IMR-90 (cell line): Measurements from ENCODE around the gene KNG1. TPM values are rescaled to one million over a fixed set of nuclear protein-coding genes. Genes with fewer than 3 reads are reported as not detected.

Source experiments
- ATAC-seq: fragments of 200-7000 bp; cut with Tn5 transposase; 2 replicates; pipeline ENCODE4 v1.9.1; 2020; ENCODE audit warnings: low read depth, mild to moderate bottlenecking, moderate library complexity
- BruUV-seq: library from RNA; stranded (reverse); fragments of 400-500 nt; replicated peaks from 2 replicates; lab custom pipeline; 2021; lab: Mats Ljungman, UMichigan
- CTCF ChIA-PET: fragments of 300-600 bp; formaldehyde crosslinking; extraction: SDS; loops from one replicate; lab custom pipeline; 2021; ENCODE audit warnings: antibody characterized with exemption; lab: Yijun Ruan, JAX
- POLR2A ChIA-PET: fragments of 300-600 bp; sonication (Branson Sonifier 250); formaldehyde crosslinking; loops from one replicate; lab custom pipeline; 2022; ENCODE audit warnings: antibody characterized with exemption; ENCODE audit not compliant: unreplicated experiment; lab: Charles Lee
- DNase-seq: peaks from one replicate; pipeline ENCODE4 v3.0.0; 2013
- H2AFZ ChIP-seq: replicated peaks from 2 replicates; pipeline ENCODE3; 2013; ENCODE audit warnings: low read length, mild to moderate bottlenecking; ENCODE audit not compliant: poor library complexity
- H2AK5ac ChIP-seq: 2 replicates; pipeline ENCODE4 v1.6.1; 2013; ENCODE audit warnings: low read depth, low read length, inconsistent platforms
- H2AK9ac ChIP-seq: replicated peaks from 2 replicates; pipeline ENCODE3; 2013; ENCODE audit warnings: mild to moderate bottlenecking, low read depth, low read length, moderate library complexity; ENCODE audit not compliant: poor library complexity
- H2BK120ac ChIP-seq: 2 replicates; pipeline ENCODE4 v1.6.1; 2013; ENCODE audit warnings: low read depth, low read length, inconsistent platforms
- H2BK15ac ChIP-seq: 3 replicates; pipeline ENCODE4 v1.6.1; 2013; ENCODE audit warnings: low read depth, low read length, inconsistent platforms
- H2BK20ac ChIP-seq: 2 replicates; pipeline ENCODE4 v1.6.1; 2013; ENCODE audit warnings: low read depth, mild to moderate bottlenecking, inconsistent platforms, low read length, moderate library complexity
- H2BK5ac ChIP-seq: 2 replicates; pipeline ENCODE4 v1.6.1; 2013; ENCODE audit warnings: mild to moderate bottlenecking, low read depth, low read length, inconsistent platforms; ENCODE audit not compliant: poor library complexity, severe bottlenecking
- H3K14ac ChIP-seq: replicated peaks from 2 replicates; pipeline ENCODE4 v1.6.1; 2013; ENCODE audit warnings: low read depth, low read length, inconsistent platforms
- H3K18ac ChIP-seq: 2 replicates; pipeline ENCODE4 v1.6.1; 2013; ENCODE audit warnings: low read depth, low read length, control low read depth
- H3K23ac ChIP-seq: 2 replicates; pipeline ENCODE4 v1.6.1; 2013; ENCODE audit warnings: low read depth, low read length, inconsistent platforms
- H3K27ac ChIP-seq: 2 replicates; pipeline ENCODE4 v1.5.1; 2013; ENCODE audit warnings: mild to moderate bottlenecking, control low read depth, low read length; ENCODE audit not compliant: insufficient read depth
- H3K27me3 ChIP-seq: 2 replicates; pipeline ENCODE4 v1.6.1; 2013; ENCODE audit warnings: low read length; ENCODE audit not compliant: control insufficient read depth, insufficient read depth
- H3K36me3 ChIP-seq: 2 replicates; pipeline ENCODE4 v1.6.1; 2013; ENCODE audit warnings: low read length, mixed read lengths; ENCODE audit not compliant: control insufficient read depth, insufficient read depth
- H3K4ac ChIP-seq: 2 replicates; pipeline ENCODE4 v1.6.1; 2013; ENCODE audit warnings: low read depth, low read length, inconsistent platforms
- H3K4me1 ChIP-seq: 2 replicates; pipeline ENCODE4 v1.6.1; 2013; ENCODE audit warnings: low read length, mixed read lengths; ENCODE audit not compliant: control insufficient read depth, insufficient read depth
- H3K4me2 ChIP-seq: 2 replicates; pipeline ENCODE4 v1.6.1; 2013; ENCODE audit warnings: low read depth, mild to moderate bottlenecking, control low read depth, low read length, moderate library complexity
- H3K4me3 ChIP-seq: 2 replicates; pipeline ENCODE4 v1.5.1; 2013; ENCODE audit warnings: low read depth, mild to moderate bottlenecking, control low read depth, low read length, moderate library complexity; ENCODE audit not compliant: insufficient read depth
- H3K56ac ChIP-seq: 2 replicates; pipeline ENCODE4 v1.6.1; 2013; ENCODE audit warnings: low read length, inconsistent platforms; ENCODE audit not compliant: insufficient read depth; ENCODE audit errors: extremely low read depth
- H3K79me1 ChIP-seq, 2 experiments: 2 replicates each; pipeline ENCODE4 v1.6.1; 2013; ENCODE audit warnings: low read length in 2 of 2, inconsistent platforms in 1 of 2, low read depth in 1 of 2
- H3K9ac ChIP-seq: 2 replicates; pipeline ENCODE4 v1.6.1; 2013; ENCODE audit warnings: low read depth, low read length, control low read depth
- H3K9me1 ChIP-seq: 2 replicates; pipeline ENCODE4 v1.6.1; 2013; ENCODE audit warnings: low read length, inconsistent platforms; ENCODE audit not compliant: insufficient read depth
- H3K9me3 ChIP-seq: 2 replicates; pipeline ENCODE4 v1.6.1; 2013; ENCODE audit warnings: low read length; ENCODE audit not compliant: control insufficient read depth, insufficient read depth
- H4K20me1 ChIP-seq: 2 replicates; pipeline ENCODE4 v1.6.1; 2013; ENCODE audit warnings: low read length, inconsistent platforms; ENCODE audit not compliant: insufficient read depth
- H4K5ac ChIP-seq: 2 replicates; pipeline ENCODE4 v1.6.1; 2013; ENCODE audit warnings: mild to moderate bottlenecking, low read depth, low read length, control low read depth
- H4K8ac ChIP-seq, 2 experiments: 2 replicates each; pipeline ENCODE4 v1.6.1; 2013; ENCODE audit warnings: low read depth in 2 of 2, low read length in 2 of 2, control low read depth in 1 of 2, inconsistent platforms in 1 of 2
- H4K91ac ChIP-seq: 2 replicates; pipeline ENCODE4 v1.6.1; 2013; ENCODE audit warnings: low read depth, low read length, inconsistent platforms; ENCODE audit not compliant: insufficient read depth
- BHLHE40 ChIP-seq: fragments of 150-350 bp; IDR thresholded peaks from 2 replicates; pipeline ENCODE4 v1.6.1; 2016; ENCODE audit warnings: mild to moderate bottlenecking, low read depth, low read length
- CEBPB ChIP-seq: IDR thresholded peaks from 2 replicates; pipeline ENCODE4 v1.6.1; 2012; ENCODE audit warnings: low read depth, low read length, improper control_type of control experiment
- FOS ChIP-seq: fragments of 150-350 bp; IDR thresholded peaks from 2 replicates; pipeline ENCODE4 v1.6.1; 2016; ENCODE audit warnings: low read depth, low read length
- RFX5 ChIP-seq: IDR thresholded peaks from 2 replicates; pipeline ENCODE4 v1.8.0; 2012; ENCODE audit warnings: low read depth, mild to moderate bottlenecking, low read length, moderate library complexity
- SMC3 ChIP-seq: fragments of 150-350 bp; IDR thresholded peaks from 2 replicates; pipeline ENCODE4 v1.6.1; 2016; ENCODE audit warnings: low read depth, mild to moderate bottlenecking, antibody characterized with exemption, low read length, moderate library complexity
- WGBS, 2 experiments: methylation state at CpG; one replicate each; pipeline versions ENCODE4 v1.1.5 to v1.1.7; 2013; ENCODE audit warnings: missing lambda C conversion rate in 2 of 2; ENCODE audit not compliant: insufficient read length in 1 of 2; ENCODE audit errors: extremely low coverage in 2 of 2; 5-methylcytosine and 5-hydroxymethylcytosine counted together
- dilution Hi-C: fragments of 300-500 bp; cut with HindIII; formaldehyde crosslinking; loops from one replicate; pipeline ENCODE4 v1.14.3; 2018; ENCODE audit warnings: low sequenced_read_pairs; ENCODE audit not compliant: unreplicated experiment
- in situ Hi-C: fragments of 300-500 bp; cut with MboI; formaldehyde crosslinking; loops from 3 replicates; pipeline ENCODE4 v1.14.3; 2019; ENCODE audit warnings: low sequenced_read_pairs, inconsistent platforms, mixed read lengths
- intact Hi-C: fragments of 100-400 bp; cut with micrococcal nuclease; formaldehyde crosslinking; loops from 2 replicates; pipeline ENCODE4 v1.10.0; 2022
- polyA plus RNA-seq, 3 experiments: library from polyadenylated mRNA; depleted of rRNA; stranded (reverse); fragments of >200 nt; gene quantifications; 2 replicates each; pipeline ENCODE4 v1.2.3, GENCODE V29; 2012; ENCODE audit warnings: low replicate concordance in 1 of 3
- total RNA-seq: library from RNA; depleted of rRNA; stranded (reverse); fragments of >200 nt; gene quantifications from 2 replicates; pipeline ENCODE4 v1.2.3, GENCODE V29; 2012

Gene KNG1
- total and polyA plus RNA-seq, 2 of the 4 experiments (the other 2 are of a cell fraction), result not detected

- dilution Hi-C loops, result no loop called here
- TF ChIP-seq BHLHE40, result no peak
- TF ChIP-seq FOS, result no peak
- no peak for TF ChIP-seq SMC3
- TF ChIP-seq RFX5, result no peak
- no peak for TF ChIP-seq CEBPB
- CTCF ChIA-PET, result no interaction called here
Observed at GRCh38 chr3:186760141-186760833, 43.1 kb downstream of the KNG1 start.

More at GRCh38 chr3:186760141-186760833, 43.1 kb downstream of the KNG1 start:
- Histone ChIP-seq H3K79me1 (no peaks in the 10 kb centered on the region), H2AFZ (no peak overlapping the region), H3K27me3 (no peaks in the 10 kb centered on the region), H2BK120ac (no peak overlapping the region), H3K9ac (no peak overlapping the region), H3K4me3 (no peak overlapping the region), H3K4me1 (no peaks in the 10 kb centered on the region), H3K18ac (no peak overlapping the region), H2BK15ac (no peak overlapping the region), H3K9me1 (no peaks in the 10 kb centered on the region), H3K14ac (no peak overlapping the region), H4K8ac (no peak overlapping the region), H4K91ac (no peak overlapping the region), H3K4ac (no peak overlapping the region), H3K56ac (no peak overlapping the region), H3K23ac (no peak overlapping the region), H4K5ac (no peak overlapping the region), H2BK20ac (no peak overlapping the region), H3K36me3 (no peaks in the 10 kb centered on the region), H2BK5ac (no peak overlapping the region), H3K9me3 (no peaks in the 10 kb centered on the region), H3K4me2 (no peak overlapping the region), H4K20me1 (no peaks in the 10 kb centered on the region), H2AK9ac (no peak overlapping the region), H2AK5ac (no peak overlapping the region), H3K27ac (no peak overlapping the region)
- intact Hi-C loops, result no loop called here
- BruUV-seq, result no TSS peak
- POLR2A ChIA-PET, result no interaction called here
- no peak for DNase-seq
- ATAC-seq, result no peak
- WGBS, 2 experiments, result 82% methylated on average over 2 of the region's 10 CpGs; no CpG with 5 or more reads in 1 of the 2 experiments
- in situ Hi-C loops, result no loop called here
